B cell (primary cell): ENCODE results near the gene MYOM1.

Experiments used
- CTCF ChIP-seq: fragments of 200-600 bp; IDR thresholded peaks from one replicate; pipeline ENCODE4 v1.8.0; 2022; ENCODE audit warnings: antibody characterized with exemption, mild to moderate bottlenecking
- EZH2 ChIP-seq: IDR thresholded peaks from 2 replicates; pipeline ENCODE4 v1.6.1; 2012; ENCODE audit warnings: borderline replicate concordance, low read depth, mild to moderate bottlenecking, moderate library complexity, low read length; ENCODE audit not compliant: insufficient read depth, poor library complexity, severe bottlenecking

- TF ChIP-seq CTCF (no peak), EZH2 (no peak)
Measured at GRCh38 chr18:3054780-3055179, 165.0 kb downstream of the MYOM1 start.
